HEK293 (cell line): Measurements from ENCODE around the gene CFAP299.

Experiments
- CTCF ChIA-PET: fragments of 350-600 bp; formaldehyde crosslinking; extraction: SDS; loops from one replicate; lab custom pipeline; 2021; ENCODE audit warnings: antibody characterized with exemption; lab: Yijun Ruan, JAX
- POLR2A ChIA-PET: fragments of 300-600 bp; formaldehyde crosslinking; extraction: SDS; loops from one replicate; lab custom pipeline; 2020; ENCODE audit warnings: antibody characterized with exemption, inconsistent platforms; lab: Yijun Ruan, JAX
- H3K27ac ChIP-seq: fragments of 200-500 bp; sonication (Bioruptor generic); 2 replicates; pipeline ENCODE4 v1.5.1; 2014; ENCODE audit warnings: low read depth, low read length, control low read depth, inconsistent platforms; ENCODE audit errors: extremely low read depth
- H3K36me3 ChIP-seq, 2 experiments: fragments of 200-500 bp in 1 of 2; sonication (Bioruptor generic) in 1 of 2; 1 replicate in 1 of 2; 2 replicates in 1 of 2; pipeline ENCODE4 v1.5.1; 2014 to 2017; ENCODE audit warnings: inconsistent platforms in 2 of 2, low read length in 2 of 2; ENCODE audit not compliant: control insufficient read depth in 2 of 2, insufficient read depth in 1 of 2
- H3K4me1 ChIP-seq: fragments of 200-500 bp; sonication (Bioruptor generic); 2 replicates; pipeline ENCODE4 v1.5.1; 2014; ENCODE audit warnings: mild to moderate bottlenecking, low read length, inconsistent platforms; ENCODE audit not compliant: control insufficient read depth, insufficient read depth
- H3K4me3 ChIP-seq: 2 replicates; pipeline ENCODE4 v1.5.1; 2011; ENCODE audit warnings: low read depth, mild to moderate bottlenecking, control low read depth, low read length, moderate library complexity
- H3K9me3 ChIP-seq: fragments of 200-500 bp; sonication (Bioruptor generic); 2 replicates; pipeline ENCODE4 v1.5.1; 2014; ENCODE audit warnings: low read depth, low read length, inconsistent platforms; ENCODE audit not compliant: control insufficient read depth, insufficient read depth
- GLIS2 ChIP-seq: fragments of 450-650 bp; formaldehyde crosslinking; IDR thresholded peaks from 2 replicates; pipeline ENCODE4 v1.5.1; 2016; ENCODE audit warnings: missing biosample characterization, missing genetic modification characterization
- IKZF3 ChIP-seq: fragments of 450-650 bp; IDR thresholded peaks from 2 replicates; pipeline ENCODE4 v1.5.0; 2018; ENCODE audit warnings: missing biosample characterization, mild to moderate bottlenecking, missing genetic modification characterization, moderate library complexity
- KLF10 ChIP-seq: fragments of 450-650 bp; IDR thresholded peaks from 2 replicates; pipeline ENCODE4 v1.5.1; 2018; ENCODE audit warnings: missing biosample characterization, mild to moderate bottlenecking, missing genetic modification characterization
- KLF9 ChIP-seq: fragments of 450-650 bp; formaldehyde crosslinking; IDR thresholded peaks from 2 replicates; pipeline ENCODE4 v1.5.1; 2016; ENCODE audit warnings: missing biosample characterization, missing genetic modification characterization, low read depth
- PATZ1 ChIP-seq: fragments of 450-650 bp; formaldehyde crosslinking; IDR thresholded peaks from 2 replicates; pipeline ENCODE4 v1.5.1; 2016; ENCODE audit warnings: missing biosample characterization, missing genetic modification characterization
- REST ChIP-seq: fragments of 450-650 bp; formaldehyde crosslinking; IDR thresholded peaks from 2 replicates; pipeline ENCODE4 v1.5.1; 2016; ENCODE audit warnings: missing biosample characterization, missing genetic modification characterization
- SCRT2 ChIP-seq: fragments of 450-650 bp; formaldehyde crosslinking; IDR thresholded peaks from 2 replicates; pipeline ENCODE4 v1.5.1; 2016; ENCODE audit warnings: missing biosample characterization, missing genetic modification characterization
- SP2 ChIP-seq: fragments of 450-650 bp; formaldehyde crosslinking; IDR thresholded peaks from 2 replicates; pipeline ENCODE4 v1.5.1; 2016; ENCODE audit warnings: missing biosample characterization, missing genetic modification characterization
- SP3 ChIP-seq: fragments of 450-650 bp; formaldehyde crosslinking; IDR thresholded peaks from 2 replicates; pipeline ENCODE4 v1.5.1; 2016; ENCODE audit warnings: missing biosample characterization, missing genetic modification characterization
- ZBTB17 ChIP-seq: fragments of 450-650 bp; formaldehyde crosslinking; IDR thresholded peaks from 2 replicates; pipeline ENCODE4 v1.5.1; 2016; ENCODE audit warnings: missing biosample characterization, missing genetic modification characterization
- ZBTB20 ChIP-seq: fragments of 450-650 bp; formaldehyde crosslinking; IDR thresholded peaks from 2 replicates; pipeline ENCODE4 v1.5.1; 2016; ENCODE audit warnings: missing biosample characterization, missing genetic modification characterization
- ZBTB48 ChIP-seq: fragments of 450-650 bp; formaldehyde crosslinking; IDR thresholded peaks from 2 replicates; pipeline ENCODE4 v1.5.1; 2016; ENCODE audit warnings: missing biosample characterization, missing genetic modification characterization
- ZBTB8A ChIP-seq: fragments of 450-650 bp; formaldehyde crosslinking; IDR thresholded peaks from 2 replicates; pipeline ENCODE4 v1.5.1; 2016; ENCODE audit warnings: missing biosample characterization, missing genetic modification characterization
- ZEB2 ChIP-seq: fragments of 450-650 bp; formaldehyde crosslinking; IDR thresholded peaks from 2 replicates; pipeline ENCODE4 v1.5.1; 2016; ENCODE audit warnings: missing biosample characterization, missing genetic modification characterization
- ZNF302 ChIP-seq: fragments of 450-650 bp; formaldehyde crosslinking; IDR thresholded peaks from 2 replicates; pipeline ENCODE4 v1.5.1; 2016; ENCODE audit warnings: missing biosample characterization, missing genetic modification characterization, low read depth
- ZNF501 ChIP-seq: fragments of 450-650 bp; formaldehyde crosslinking; IDR thresholded peaks from 2 replicates; pipeline ENCODE4 v1.5.1; 2016; ENCODE audit warnings: missing biosample characterization, missing genetic modification characterization
- ZNF571 ChIP-seq: fragments of 450-650 bp; formaldehyde crosslinking; IDR thresholded peaks from 2 replicates; pipeline ENCODE4 v1.5.0; 2017; ENCODE audit warnings: missing biosample characterization, missing genetic modification characterization
- ZNF600 ChIP-seq: fragments of 450-650 bp; formaldehyde crosslinking; IDR thresholded peaks from 2 replicates; pipeline ENCODE4 v1.5.1; 2016; ENCODE audit warnings: missing biosample characterization, missing genetic modification characterization
- ZSCAN30 ChIP-seq: fragments of 450-650 bp; IDR thresholded peaks from 2 replicates; pipeline ENCODE4 v1.5.1; 2018; ENCODE audit warnings: missing biosample characterization, mild to moderate bottlenecking, missing genetic modification characterization, moderate library complexity
- TF ChIP-seq, protein P1 (sequence below): fragments of 450-650 bp; formaldehyde crosslinking; conservative IDR thresholded peaks from 2 replicates; pipeline ENCODE4 v1.5.1; 2016; ENCODE audit warnings: low read depth, missing biosample characterization, missing genetic modification characterization
- TF ChIP-seq, protein P2 (sequence below): fragments of 450-650 bp; formaldehyde crosslinking; IDR thresholded peaks from 2 replicates; pipeline ENCODE4 v1.5.1; 2016; ENCODE audit warnings: missing biosample characterization, missing genetic modification characterization
- TF ChIP-seq, protein P3 (sequence below): fragments of 450-650 bp; formaldehyde crosslinking; IDR thresholded peaks from 2 replicates; pipeline ENCODE4 v1.5.1; 2017; ENCODE audit warnings: missing biosample characterization, missing genetic modification characterization

Gene CFAP299

DNA sequence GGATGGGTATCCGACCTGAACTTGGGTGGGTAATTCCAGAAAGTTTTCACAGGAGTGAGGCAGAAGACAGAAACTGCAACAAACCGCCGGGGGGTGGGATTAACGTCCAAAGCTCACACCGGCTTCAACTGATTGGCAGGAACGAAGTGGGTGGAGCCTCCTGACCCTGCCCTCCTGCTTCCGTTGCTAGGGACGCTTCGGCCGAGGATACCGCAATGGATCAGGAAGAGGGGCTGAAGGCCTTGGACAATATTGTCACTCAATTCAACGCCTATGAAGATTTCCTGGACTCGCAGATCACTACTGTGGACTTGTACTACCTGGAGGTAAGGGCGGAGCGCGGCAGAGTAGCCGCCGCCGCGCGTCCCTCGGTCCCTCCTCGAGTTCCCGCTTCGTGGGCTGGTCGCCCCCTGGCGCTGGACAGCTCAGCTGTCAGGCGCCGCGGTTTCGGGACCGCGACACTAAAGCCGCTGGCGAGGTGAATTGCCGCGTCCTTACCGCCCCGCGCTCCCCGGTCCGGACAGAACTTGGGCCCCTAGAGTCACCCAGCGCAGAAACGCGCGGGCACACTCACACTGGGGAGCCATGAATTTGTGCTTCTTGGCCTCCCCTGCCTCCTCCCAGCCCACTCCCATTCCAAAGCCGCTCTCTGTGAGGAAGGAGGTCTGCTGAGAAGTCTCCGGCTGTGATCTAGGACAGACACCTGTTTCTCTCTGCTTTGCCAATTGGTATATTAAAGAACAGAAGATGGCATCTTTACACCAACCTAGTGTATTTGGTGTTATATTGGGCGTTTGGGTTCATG, at the start of gene CFAP299:
TSS of gene CFAP299 (plus strand) at position 177 of the 805 bp plus-strand sequence.
- Histone ChIP-seq H3K27ac (no peak within 1 kb of the TSS), H3K4me3 (peak within 1 kb of the TSS; percentile 61), H3K36me3 (no peaks in the 10 kb centered on the region), H3K9me3 (no peaks in the 10 kb centered on the region), H3K4me1 (no peaks in the 10 kb centered on the region)
- CTCF ChIA-PET, result interaction anchor here (0.5 to 1.8 kb wide), 10 partner anchors 13 to 1297 kb away, joined by 3 to 12 read pairs (median 4); no protein-coding TSS in a partner anchor
- POLR2A ChIA-PET, result interaction anchor here (1.7 kb wide), 1 partner anchor 28 kb away, joined by 3 read pairs; no protein-coding TSS in a partner anchor
- TF ChIP-seq ZNF600 (tag by site-specific recombination), result peak; percentile 32; the same call in 1 of the 2 replicates
- TF ChIP-seq, protein P1, sequence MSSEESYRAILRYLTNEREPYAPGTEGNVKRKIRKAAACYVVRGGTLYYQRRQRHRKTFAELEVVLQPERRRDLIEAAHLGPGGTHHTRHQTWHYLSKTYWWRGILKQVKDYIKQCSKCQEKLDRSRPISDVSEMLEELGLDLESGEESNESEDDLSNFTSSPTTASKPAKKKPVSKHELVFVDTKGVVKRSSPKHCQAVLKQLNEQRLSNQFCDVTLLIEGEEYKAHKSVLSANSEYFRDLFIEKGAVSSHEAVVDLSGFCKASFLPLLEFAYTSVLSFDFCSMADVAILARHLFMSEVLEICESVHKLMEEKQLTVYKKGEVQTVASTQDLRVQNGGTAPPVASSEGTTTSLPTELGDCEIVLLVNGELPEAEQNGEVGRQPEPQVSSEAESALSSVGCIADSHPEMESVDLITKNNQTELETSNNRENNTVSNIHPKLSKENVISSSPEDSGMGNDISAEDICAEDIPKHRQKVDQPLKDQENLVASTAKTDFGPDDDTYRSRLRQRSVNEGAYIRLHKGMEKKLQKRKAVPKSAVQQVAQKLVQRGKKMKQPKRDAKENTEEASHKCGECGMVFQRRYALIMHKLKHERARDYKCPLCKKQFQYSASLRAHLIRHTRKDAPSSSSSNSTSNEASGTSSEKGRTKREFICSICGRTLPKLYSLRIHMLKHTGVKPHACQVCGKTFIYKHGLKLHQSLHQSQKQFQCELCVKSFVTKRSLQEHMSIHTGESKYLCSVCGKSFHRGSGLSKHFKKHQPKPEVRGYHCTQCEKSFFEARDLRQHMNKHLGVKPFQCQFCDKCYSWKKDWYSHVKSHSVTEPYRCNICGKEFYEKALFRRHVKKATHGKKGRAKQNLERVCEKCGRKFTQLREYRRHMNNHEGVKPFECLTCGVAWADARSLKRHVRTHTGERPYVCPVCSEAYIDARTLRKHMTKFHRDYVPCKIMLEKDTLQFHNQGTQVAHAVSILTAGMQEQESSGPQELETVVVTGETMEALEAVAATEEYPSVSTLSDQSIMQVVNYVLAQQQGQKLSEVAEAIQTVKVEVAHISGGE (tag by site-specific recombination), result peak; percentile 45; the same call in 1 of the 2 replicates
- peak; percentile 19; the same call in 1 of the 2 replicates for TF ChIP-seq ZBTB8A (tag by site-specific recombination)
- peak; percentile 68 for TF ChIP-seq ZBTB17 (tag by site-specific recombination)
- no peak for TF ChIP-seq ZNF571 (tag by site-specific recombination)
- TF ChIP-seq SCRT2 (tag by site-specific recombination), result peak; percentile 93
- no peak for TF ChIP-seq ZNF302
- TF ChIP-seq, protein P2, sequence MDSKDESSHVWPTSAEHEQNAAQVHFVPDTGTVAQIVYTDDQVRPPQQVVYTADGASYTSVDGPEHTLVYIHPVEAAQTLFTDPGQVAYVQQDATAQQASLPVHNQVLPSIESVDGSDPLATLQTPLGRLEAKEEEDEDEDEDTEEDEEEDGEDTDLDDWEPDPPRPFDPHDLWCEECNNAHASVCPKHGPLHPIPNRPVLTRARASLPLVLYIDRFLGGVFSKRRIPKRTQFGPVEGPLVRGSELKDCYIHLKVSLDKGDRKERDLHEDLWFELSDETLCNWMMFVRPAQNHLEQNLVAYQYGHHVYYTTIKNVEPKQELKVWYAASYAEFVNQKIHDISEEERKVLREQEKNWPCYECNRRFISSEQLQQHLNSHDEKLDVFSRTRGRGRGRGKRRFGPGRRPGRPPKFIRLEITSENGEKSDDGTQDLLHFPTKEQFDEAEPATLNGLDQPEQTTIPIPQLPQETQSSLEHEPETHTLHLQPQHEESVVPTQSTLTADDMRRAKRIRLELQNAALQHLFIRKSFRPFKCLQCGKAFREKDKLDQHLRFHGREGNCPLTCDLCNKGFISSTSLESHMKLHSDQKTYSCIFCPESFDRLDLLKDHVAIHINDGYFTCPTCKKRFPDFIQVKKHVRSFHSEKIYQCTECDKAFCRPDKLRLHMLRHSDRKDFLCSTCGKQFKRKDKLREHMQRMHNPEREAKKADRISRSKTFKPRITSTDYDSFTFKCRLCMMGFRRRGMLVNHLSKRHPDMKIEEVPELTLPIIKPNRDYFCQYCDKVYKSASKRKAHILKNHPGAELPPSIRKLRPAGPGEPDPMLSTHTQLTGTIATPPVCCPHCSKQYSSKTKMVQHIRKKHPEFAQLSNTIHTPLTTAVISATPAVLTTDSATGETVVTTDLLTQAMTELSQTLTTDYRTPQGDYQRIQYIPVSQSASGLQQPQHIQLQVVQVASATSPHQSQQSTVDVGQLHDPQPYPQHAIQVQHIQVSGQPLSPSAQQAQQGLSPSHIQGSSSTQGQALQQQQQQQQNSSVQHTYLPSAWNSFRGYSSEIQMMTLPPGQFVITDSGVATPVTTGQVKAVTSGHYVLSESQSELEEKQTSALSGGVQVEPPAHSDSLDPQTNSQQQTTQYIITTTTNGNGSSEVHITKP (tag by site-specific recombination), result peak; percentile 61
- TF ChIP-seq IKZF3 (tag by site-specific recombination), result 0 out of 2 replicates have a peak, but pooled peaks have one; percentile 22
- 0 out of 2 replicates have a peak, but pooled peaks have one; percentile 12 for TF ChIP-seq KLF9
- peak; percentile 60; the same call in 1 of the 2 replicates for TF ChIP-seq ZNF501 (tag by site-specific recombination)
- TF ChIP-seq ZBTB48 (tag by site-specific recombination), result peak; percentile 32; the same call in 1 of the 2 replicates
- TF ChIP-seq, protein P3, sequence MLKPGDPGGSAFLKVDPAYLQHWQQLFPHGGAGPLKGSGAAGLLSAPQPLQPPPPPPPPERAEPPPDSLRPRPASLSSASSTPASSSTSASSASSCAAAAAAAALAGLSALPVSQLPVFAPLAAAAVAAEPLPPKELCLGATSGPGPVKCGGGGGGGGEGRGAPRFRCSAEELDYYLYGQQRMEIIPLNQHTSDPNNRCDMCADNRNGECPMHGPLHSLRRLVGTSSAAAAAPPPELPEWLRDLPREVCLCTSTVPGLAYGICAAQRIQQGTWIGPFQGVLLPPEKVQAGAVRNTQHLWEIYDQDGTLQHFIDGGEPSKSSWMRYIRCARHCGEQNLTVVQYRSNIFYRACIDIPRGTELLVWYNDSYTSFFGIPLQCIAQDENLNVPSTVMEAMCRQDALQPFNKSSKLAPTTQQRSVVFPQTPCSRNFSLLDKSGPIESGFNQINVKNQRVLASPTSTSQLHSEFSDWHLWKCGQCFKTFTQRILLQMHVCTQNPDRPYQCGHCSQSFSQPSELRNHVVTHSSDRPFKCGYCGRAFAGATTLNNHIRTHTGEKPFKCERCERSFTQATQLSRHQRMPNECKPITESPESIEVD, result no peak
- TF ChIP-seq ZSCAN30 (tag by site-specific recombination), result 0 out of 2 replicates have a peak, but pooled peaks have one; percentile 9
- TF ChIP-seq ZBTB20 (tag by site-specific recombination), result peak; percentile 43; the same call in 1 of the 2 replicates
- TF ChIP-seq ZEB2 (tag by site-specific recombination), result peak; percentile 48
- TF ChIP-seq SP3, result peak; percentile 63
- peak; percentile 96 for TF ChIP-seq REST (tag by site-specific recombination)
- TF ChIP-seq PATZ1 (tag by site-specific recombination), result 0 out of 2 replicates have a peak, but pooled peaks have one; percentile 37
- no peak for TF ChIP-seq KLF10 (tag by site-specific recombination)
- peak; percentile 65 for TF ChIP-seq GLIS2 (tag by site-specific recombination)
- TF ChIP-seq SP2 (tag by site-specific recombination), result peak; percentile 60
